ENCODE data around the gene HDAC11.

HDAC11 gene

GRCh38 chr3:13462125-13462629, 17.9 kb upstream of the HDAC11 start:
- no peak overlapping the region for H3K4me3 ChIP-seq (ENCODE audit: low read depth, low read length)
- TF ChIP-seq CTCF (IDR thresholded peaks at IDR 0.05; ENCODE audit: low read depth, low read length) = no peak

- no peak overlapping the region for H3K4me3 ChIP-seq (ENCODE audit: low read depth, low read length)
- TF ChIP-seq CTCF (IDR thresholded peaks at IDR 0.05; ENCODE audit: low read depth, low read length) = no peak
These were observed 17.3 kb upstream of the HDAC11 start for GRCh38 chr3:13462822-13463221.

GRCh38 chr3:13463618-13464400, 16.3 kb upstream of the HDAC11 start:
- TF ChIP-seq CTCF (IDR thresholded peaks at IDR 0.05; ENCODE audit: low read depth, low read length) = no peak
- no peak overlapping the region for H3K4me3 ChIP-seq (ENCODE audit: low read depth, low read length)

GRCh38 chr3:13465236-13465873, 14.8 kb upstream of the HDAC11 start:
- TF ChIP-seq CTCF (IDR thresholded peaks at IDR 0.05; ENCODE audit: low read depth, low read length) = no peak

GRCh38 chr3:13466781-13467180, 13.3 kb upstream of the HDAC11 start:
- TF ChIP-seq CTCF (IDR thresholded peaks at IDR 0.05; ENCODE audit: low read depth, low read length) = no peak
- no peak overlapping the region for H3K4me3 ChIP-seq (ENCODE audit: low read depth, low read length)

More at GRCh38 chr3:13465236-13465873, 14.8 kb upstream of the HDAC11 start:
- no peak overlapping the region for H3K4me3 ChIP-seq (ENCODE audit: low read depth, low read length)

GRCh38 chr3:13470894-13471574, 9.1 kb upstream of the HDAC11 start:
- H3K4me3 ChIP-seq (ENCODE audit: low read depth, low read length) = no peak overlapping the region
- TF ChIP-seq CTCF (IDR thresholded peaks at IDR 0.05; ENCODE audit: low read depth, low read length) = no peak

All from WI38 (cell line).